ENCODE data around the gene IFT122.

Gene IFT122

DNA sequence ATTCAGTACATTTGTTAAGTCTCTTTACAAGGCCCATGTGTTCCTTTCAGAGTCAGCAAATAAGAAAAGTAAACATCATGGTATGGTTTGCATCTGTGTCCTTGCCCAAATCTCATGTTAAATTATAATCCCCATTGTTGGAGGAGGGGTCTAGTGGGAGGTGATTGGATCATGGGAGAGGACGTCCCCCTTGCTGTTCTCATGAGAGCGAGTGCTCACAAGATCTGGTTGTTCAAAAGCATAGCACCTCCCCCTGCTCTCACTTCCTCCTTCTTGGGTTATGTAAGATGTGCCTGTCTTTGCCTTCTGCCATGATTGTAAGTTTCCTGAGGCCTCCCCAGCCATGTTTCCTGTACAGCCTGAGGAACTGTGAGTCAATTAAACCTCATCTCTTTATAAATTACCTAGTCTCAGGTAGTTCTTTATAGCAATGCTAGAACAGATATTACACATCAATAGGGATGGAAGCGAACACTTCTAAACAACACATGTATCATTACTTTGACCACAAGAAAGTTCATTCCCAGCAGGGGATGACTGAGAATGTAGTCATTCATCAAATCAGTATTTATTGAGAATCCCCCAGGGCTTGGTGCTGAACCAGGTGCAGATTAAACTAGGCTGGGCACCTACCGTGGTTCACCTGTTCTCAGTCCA, 15.7 kb upstream of the IFT122 start:
- Histone ChIP-seq H3K4me3 (replicated peaks; ENCODE audit: low read depth, low read length) (no peak overlapping the region), H3K36me3 (ENCODE audit: control insufficient read depth, insufficient read depth, low read length) (no peaks in the 10 kb centered on the region; the same call in 1 of the 2 replicates), H3K27me3 (replicated peaks; ENCODE audit: control insufficient read depth, insufficient read depth, low read length) (no peaks in the 10 kb centered on the region)
- TF ChIP-seq, protein P1, sequence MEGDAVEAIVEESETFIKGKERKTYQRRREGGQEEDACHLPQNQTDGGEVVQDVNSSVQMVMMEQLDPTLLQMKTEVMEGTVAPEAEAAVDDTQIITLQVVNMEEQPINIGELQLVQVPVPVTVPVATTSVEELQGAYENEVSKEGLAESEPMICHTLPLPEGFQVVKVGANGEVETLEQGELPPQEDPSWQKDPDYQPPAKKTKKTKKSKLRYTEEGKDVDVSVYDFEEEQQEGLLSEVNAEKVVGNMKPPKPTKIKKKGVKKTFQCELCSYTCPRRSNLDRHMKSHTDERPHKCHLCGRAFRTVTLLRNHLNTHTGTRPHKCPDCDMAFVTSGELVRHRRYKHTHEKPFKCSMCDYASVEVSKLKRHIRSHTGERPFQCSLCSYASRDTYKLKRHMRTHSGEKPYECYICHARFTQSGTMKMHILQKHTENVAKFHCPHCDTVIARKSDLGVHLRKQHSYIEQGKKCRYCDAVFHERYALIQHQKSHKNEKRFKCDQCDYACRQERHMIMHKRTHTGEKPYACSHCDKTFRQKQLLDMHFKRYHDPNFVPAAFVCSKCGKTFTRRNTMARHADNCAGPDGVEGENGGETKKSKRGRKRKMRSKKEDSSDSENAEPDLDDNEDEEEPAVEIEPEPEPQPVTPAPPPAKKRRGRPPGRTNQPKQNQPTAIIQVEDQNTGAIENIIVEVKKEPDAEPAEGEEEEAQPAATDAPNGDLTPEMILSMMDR (IDR thresholded peaks at IDR 0.05; ENCODE audit: insufficient read depth, low read length, poor library complexity, severe bottlenecking) = no peak
- DNase-seq (ENCODE audit: extremely low read depth, insufficient read length) = peak; percentile 62

DNA sequence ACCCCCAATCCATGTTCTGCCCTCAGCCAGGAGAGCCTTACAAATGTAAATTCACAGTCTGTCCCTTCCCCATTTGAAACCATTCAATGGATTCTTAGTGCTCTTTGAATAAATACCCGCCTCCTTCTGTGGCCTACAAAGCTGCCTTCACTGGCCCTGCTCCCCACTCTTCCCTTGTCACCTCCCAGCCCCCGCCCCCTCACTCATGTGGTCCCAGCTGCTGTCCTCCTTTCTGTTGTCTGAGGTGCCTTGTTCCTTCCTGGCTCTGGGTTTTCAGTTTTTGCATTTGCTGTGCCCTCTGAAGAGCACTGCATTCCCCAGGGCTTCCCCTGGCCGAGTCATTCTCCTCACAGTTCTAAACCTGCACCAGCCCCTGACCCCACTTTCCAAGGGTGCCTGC, 14.8 kb upstream of the IFT122 start:
- Histone ChIP-seq H3K27me3 (replicated peaks; ENCODE audit: control insufficient read depth, insufficient read depth, low read length) (no peaks in the 10 kb centered on the region), H3K4me3 (replicated peaks; ENCODE audit: low read depth, low read length) (no peak overlapping the region), H3K36me3 (ENCODE audit: control insufficient read depth, insufficient read depth, low read length) (no peaks in the 10 kb centered on the region; the same call in none of the 2 replicates)
- DNase-seq (ENCODE audit: extremely low read depth, insufficient read length) = no peak
- TF ChIP-seq, protein P1 (IDR thresholded peaks at IDR 0.05; ENCODE audit: insufficient read depth, low read length, poor library complexity, severe bottlenecking) = no peak

DNA sequence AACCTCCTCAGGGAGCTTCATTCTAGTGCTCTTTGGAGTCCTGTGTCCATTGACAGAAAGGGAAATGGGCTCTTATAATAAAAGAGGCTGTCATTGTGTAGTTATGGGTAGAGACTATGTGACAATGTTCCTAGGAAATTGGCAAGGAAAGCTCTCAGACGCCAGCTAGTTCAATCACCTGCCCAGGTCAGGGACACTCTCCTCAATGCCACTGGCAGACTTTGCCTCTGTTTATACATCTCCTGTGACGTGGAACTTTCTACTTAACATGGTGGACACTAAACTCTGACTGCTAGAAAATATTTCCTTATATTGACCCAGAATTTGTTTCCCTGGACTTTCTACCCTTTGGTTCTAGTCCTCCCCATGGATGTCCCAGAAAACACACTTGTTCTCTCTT, 14.4 kb upstream of the IFT122 start:
- H3K4me3 ChIP-seq (replicated peaks; ENCODE audit: low read depth, low read length) = no peak overlapping the region
- no peaks in the 10 kb centered on the region; the same call in none of the 2 replicates for H3K36me3 ChIP-seq (ENCODE audit: control insufficient read depth, insufficient read depth, low read length)
- TF ChIP-seq, protein P1 (IDR thresholded peaks at IDR 0.05; ENCODE audit: insufficient read depth, low read length, poor library complexity, severe bottlenecking) = no peak
- no peak for DNase-seq (ENCODE audit: extremely low read depth, insufficient read length)
- no peaks in the 10 kb centered on the region for H3K27me3 ChIP-seq (replicated peaks; ENCODE audit: control insufficient read depth, insufficient read depth, low read length)

DNA sequence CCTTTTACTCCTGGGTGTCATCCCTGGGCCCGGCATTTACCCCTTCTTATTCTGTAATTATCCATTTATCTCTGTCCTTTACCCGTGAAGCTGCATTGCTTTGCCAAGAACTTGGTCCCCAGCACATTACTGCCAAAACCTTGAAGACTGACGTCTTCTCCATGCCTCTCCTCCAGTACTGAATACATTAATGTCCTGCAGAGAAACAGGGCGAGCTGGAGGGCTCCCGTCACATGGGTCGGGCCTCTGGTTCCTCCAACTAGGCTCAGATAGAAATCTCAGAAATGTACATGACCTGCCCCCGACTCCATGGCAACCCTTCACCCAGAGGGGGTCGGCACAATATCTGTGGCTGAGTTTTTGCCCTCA, 12.0 kb upstream of the IFT122 start:
- peak overlapping the region; percentile 52 for H3K4me3 ChIP-seq (replicated peaks; ENCODE audit: low read depth, low read length)
- H3K36me3 ChIP-seq (ENCODE audit: control insufficient read depth, insufficient read depth, low read length) = peaks cover 9% of the 10 kb centered on the region
- no peaks in the 10 kb centered on the region for H3K27me3 ChIP-seq (replicated peaks; ENCODE audit: control insufficient read depth, insufficient read depth, low read length)
- TF ChIP-seq, protein P1 (IDR thresholded peaks at IDR 0.05; ENCODE audit: insufficient read depth, low read length, poor library complexity, severe bottlenecking) = no peak
- no peak for DNase-seq (ENCODE audit: extremely low read depth, insufficient read length)

DNA sequence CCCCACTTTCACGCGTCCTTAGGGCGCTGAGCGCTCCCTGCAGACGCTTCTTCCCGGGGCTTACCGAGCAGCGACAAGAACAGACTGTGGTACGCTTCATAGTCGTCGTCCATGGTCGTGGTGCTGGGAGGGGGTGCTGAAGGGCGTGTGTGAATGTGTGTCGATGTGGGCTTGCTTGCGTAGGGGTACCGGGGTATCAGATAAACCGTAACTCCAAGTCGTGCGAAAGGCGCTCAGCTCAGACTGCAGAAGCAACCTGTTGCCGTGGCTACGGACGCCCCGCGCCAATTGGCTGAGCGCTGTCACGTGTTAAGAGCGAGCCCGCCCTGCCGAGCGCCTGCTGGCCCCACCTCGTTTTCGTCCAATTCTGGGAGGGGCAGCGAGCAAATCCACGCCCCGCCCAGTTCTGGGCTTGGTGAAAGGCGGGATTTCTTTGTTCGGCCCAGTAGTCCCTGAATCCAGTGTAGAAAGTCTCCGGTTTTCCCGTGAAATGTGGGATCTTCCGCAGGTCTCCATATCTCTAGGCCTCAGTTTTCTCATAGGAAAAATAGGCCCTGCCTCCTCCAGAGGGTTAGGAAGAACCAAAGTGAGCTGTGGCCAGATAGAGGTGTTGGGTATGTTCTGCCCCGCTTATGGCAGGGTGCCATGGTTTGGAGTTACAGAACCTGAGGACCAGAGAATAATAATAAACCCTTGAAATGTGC, 11.5 kb upstream of the IFT122 start, which contains the start of gene EFCAB12:
Gene EFCAB12, minus strand, starts transcription at position 261 of the 704 bp plus-strand sequence. Its CDS starts 148 bp downstream, at position 113.
- Histone ChIP-seq H3K4me3 (replicated peaks; ENCODE audit: low read depth, low read length) (peak within 1 kb of the TSS; percentile 52), H3K27me3 (replicated peaks; ENCODE audit: control insufficient read depth, insufficient read depth, low read length) (no peaks in the 10 kb centered on the region), H3K36me3 (ENCODE audit: control insufficient read depth, insufficient read depth, low read length) (peaks cover 9% of the 10 kb centered on the region)
- TF ChIP-seq, protein P1 (IDR thresholded peaks at IDR 0.05; ENCODE audit: insufficient read depth, low read length, poor library complexity, severe bottlenecking) = no peak
- peak; percentile 88 for DNase-seq (ENCODE audit: extremely low read depth, insufficient read length)
